ENCODE measurements around the gene TCERG1L.

DNA sequence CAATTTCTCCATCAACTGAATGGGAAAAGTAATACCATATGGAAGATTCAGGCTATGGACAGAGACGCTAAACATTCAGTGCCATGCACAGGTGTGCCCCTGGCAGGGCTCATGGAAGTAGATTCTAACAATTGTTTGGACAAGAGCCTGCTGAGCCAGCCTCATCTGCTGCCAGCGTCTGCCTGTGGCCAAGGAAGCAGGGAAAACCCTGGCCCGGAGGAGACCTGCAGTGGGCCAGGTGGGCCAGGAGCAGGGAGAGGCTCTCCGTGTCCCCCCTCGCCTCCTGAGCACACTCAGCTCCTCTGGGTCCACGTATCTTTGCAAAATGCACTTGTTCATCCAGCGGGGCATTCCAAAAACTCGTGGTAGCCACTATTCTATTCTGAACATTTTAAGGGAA is 130.1 kb downstream of the TCERG1L start:
- TF ChIP-seq POLR2A (IDR thresholded peaks at IDR 0.05): no peak
- TF ChIP-seq, protein P1, sequence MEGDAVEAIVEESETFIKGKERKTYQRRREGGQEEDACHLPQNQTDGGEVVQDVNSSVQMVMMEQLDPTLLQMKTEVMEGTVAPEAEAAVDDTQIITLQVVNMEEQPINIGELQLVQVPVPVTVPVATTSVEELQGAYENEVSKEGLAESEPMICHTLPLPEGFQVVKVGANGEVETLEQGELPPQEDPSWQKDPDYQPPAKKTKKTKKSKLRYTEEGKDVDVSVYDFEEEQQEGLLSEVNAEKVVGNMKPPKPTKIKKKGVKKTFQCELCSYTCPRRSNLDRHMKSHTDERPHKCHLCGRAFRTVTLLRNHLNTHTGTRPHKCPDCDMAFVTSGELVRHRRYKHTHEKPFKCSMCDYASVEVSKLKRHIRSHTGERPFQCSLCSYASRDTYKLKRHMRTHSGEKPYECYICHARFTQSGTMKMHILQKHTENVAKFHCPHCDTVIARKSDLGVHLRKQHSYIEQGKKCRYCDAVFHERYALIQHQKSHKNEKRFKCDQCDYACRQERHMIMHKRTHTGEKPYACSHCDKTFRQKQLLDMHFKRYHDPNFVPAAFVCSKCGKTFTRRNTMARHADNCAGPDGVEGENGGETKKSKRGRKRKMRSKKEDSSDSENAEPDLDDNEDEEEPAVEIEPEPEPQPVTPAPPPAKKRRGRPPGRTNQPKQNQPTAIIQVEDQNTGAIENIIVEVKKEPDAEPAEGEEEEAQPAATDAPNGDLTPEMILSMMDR (IDR thresholded peaks at IDR 0.05): no peak
- no peak for TF ChIP-seq POLR2AphosphoS5 (IDR thresholded peaks at IDR 0.05)
- TF ChIP-seq EP300 (IDR thresholded peaks at IDR 0.05): no peak

Measured in gastroesophageal sphincter (tissue), 3 donors.